OCI-LY1 (cell line): ENCODE results near the gene TCEAL6.
"Not testable (repeated sequence)": the region's sequence is repeated elsewhere in the genome, so short reads cannot be mapped to it uniquely, and the experiment has no call there.

Experiments
- EZH2 ChIP-seq: fragments of 200-600 bp; sonication (generic), shearing (Covaris generic); IDR thresholded peaks from 2 replicates; pipeline ENCODE4 v1.8.0; 2017; ENCODE audit warnings: borderline replicate concordance, mixed run types, mild to moderate bottlenecking, antibody characterized with exemption, low read length, moderate library complexity, mixed read lengths
- TF ChIP-seq, protein P1 (sequence below): fragments of 200-600 bp; sonication (generic), shearing (Covaris generic); IDR thresholded peaks from 2 replicates; pipeline ENCODE4 v1.5.1; 2017; ENCODE audit warnings: mild to moderate bottlenecking, antibody characterized with exemption, low read length, moderate library complexity, mixed read lengths

DNA sequence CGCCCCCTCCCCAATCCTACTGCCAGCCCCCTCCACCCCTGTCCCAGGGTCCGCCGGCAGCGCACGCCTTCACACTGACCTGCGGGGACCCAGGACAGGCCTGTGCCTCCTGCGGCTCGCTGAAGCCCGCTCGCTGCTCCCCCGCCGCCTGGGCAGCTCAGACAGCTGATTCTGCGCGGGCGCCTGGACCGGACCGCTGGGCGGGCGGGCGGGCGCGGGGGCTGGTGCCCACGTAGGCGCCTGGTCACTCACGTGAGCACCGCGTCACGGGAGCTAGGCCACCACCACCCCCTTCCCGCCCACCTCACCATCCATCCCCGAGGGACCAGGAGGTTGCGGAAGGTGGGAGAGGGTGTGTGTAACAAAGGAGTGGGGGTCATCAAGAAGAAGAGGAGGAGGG is at the start of gene TCEAL6:
- TF ChIP-seq, protein P1, sequence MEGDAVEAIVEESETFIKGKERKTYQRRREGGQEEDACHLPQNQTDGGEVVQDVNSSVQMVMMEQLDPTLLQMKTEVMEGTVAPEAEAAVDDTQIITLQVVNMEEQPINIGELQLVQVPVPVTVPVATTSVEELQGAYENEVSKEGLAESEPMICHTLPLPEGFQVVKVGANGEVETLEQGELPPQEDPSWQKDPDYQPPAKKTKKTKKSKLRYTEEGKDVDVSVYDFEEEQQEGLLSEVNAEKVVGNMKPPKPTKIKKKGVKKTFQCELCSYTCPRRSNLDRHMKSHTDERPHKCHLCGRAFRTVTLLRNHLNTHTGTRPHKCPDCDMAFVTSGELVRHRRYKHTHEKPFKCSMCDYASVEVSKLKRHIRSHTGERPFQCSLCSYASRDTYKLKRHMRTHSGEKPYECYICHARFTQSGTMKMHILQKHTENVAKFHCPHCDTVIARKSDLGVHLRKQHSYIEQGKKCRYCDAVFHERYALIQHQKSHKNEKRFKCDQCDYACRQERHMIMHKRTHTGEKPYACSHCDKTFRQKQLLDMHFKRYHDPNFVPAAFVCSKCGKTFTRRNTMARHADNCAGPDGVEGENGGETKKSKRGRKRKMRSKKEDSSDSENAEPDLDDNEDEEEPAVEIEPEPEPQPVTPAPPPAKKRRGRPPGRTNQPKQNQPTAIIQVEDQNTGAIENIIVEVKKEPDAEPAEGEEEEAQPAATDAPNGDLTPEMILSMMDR = not testable (repeated sequence)
- not testable (repeated sequence) for TF ChIP-seq EZH2
